Activated T-cell treated with anti-CD3 and anti-CD28 coated beads for 4 hours (primary cell): ENCODE measurements around the gene LCT.
"Not testable (repeated sequence)": the region's sequence is repeated elsewhere in the genome, so short reads cannot be mapped to it uniquely, and the experiment has no call there.

Source experiments
- DNase-seq: peaks from one replicate; pipeline ENCODE4 v3.0.0-alpha.2; 2020

The LCT gene

GRCh38 chr2:135831180-135831812 is 5.7 kb downstream of the LCT start:
- no peak for DNase-seq

DNA sequence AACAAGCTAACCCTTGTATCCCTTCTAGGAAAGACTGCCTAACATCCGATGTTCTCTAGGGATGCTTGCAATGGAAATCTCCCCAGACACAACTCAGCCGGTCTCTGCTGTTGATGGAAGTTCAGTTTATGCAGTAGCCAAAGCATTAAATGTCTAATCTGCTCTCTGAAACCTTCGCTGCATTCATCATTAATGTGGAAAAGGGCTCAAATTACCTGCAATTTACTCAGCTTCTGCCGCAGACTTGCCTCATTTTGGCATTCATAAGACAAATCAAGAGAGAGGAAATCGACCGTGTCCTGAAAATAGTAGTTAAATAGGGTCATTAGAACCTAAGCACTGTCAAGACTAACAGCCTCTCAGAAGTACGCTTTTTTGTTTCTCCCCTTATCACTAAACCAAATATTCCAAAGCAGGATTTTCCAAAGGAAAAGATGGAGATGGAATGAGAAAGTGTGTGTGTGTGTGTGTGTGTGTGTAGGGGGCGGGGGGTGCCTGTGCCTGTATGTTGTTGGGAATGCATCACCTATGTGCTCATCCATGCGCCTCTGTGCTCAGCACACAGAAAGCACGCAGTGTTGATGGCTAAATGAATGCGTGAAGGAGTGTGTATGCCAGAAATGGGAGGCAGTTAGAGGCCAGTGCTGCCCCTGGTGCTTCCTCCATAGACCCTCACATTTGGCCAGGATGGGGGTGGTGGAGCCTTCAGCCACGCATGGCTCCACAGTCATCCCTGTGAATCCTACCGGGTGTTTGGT is 7.4 kb downstream of the LCT start:
- no peak for DNase-seq

- DNase-seq = no peak
These were observed 10.4 kb downstream of the LCT start for GRCh38 chr2:135826544-135826943.

DNA sequence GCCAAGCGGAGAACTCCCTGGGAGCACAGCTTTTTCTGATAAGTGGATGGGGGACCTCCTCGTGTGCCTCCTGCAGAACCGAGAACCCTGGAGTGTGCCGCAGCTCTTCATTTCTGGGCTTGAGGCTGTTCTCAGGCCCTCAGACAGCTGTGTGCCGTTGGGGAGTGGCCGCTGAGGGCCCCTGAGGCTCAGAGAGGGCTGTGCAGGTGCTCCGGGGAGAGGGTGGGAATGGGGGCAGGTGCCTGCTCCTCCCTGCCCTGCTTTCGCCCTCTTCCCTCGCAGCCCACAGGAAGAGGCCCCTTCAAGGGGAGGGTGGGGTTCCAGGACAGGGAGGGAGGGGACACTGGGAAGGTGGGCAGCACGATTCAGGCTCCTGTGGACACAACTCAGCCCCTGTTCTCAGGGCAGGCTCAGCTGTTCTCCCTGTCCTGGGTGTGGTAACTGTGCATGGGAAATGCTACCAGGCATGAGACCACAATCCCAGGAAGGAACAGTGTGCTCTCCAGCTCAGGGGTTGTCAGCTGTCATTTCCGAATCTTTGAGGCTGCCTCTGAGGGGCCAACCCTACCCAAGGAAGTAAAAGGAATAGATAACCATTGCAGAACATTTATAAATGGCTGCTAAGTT is 11.3 kb downstream of the LCT start:
- DNase-seq = no peak

DNA sequence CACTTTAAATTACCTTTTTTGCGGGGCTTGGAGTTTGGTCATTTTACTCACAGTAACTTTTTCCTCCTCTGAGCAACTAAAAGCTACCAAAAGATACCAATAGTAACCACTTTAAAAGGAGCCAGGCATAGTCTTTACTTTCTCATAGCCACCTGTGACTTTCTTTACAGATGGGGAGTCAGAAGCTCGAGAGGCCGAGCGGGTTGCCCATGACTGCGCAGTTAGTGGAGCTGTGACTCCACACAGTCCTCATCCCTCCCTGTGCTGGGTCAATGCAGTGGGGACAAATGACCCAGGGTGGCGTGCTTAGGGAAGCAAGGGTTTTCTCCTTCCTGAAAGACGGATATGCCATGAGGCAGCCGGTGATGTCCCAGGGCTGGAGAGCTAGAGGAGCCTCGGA is 11.9 kb downstream of the LCT start:
- no peak for DNase-seq

DNA sequence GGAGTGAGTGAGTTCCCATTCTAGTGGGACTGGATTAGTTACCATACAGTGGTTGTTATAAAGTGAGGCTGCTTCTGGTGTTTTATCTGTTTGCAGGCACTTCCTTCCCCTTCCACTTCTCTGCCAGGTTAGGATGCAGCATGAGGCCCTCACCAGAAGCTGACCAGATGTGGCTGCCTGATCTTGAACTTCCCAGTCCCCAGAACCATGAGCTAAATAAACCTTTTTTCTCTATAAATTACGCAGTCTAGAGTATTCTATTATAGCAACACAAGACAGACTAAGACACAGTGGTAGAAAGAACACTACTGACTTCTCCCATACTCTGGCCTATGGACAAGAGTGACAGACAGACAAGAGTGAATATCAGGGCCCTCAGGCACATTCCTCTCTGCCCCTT is 14.1 kb downstream of the LCT start:
- DNase-seq = no peak

DNA sequence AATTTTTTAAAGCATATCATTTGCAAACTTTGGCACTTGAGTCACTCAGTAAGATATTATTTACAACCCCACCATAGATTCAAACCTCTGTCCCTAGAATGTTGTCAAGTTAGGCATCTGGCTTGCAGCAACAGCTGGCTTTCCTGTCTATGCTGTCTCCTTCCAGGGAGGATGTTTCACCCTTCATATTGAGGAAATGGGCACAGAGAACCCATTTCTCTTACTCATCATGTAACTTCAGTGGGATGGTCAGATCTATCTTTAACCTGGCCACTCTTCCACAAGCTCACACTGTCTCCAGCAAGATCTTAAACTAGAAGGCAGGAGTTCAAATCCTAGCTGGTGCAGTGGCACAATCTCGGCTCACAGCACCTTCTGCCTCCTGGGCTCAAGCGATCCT is 15.8 kb downstream of the LCT start:
- DNase-seq = no peak

DNA sequence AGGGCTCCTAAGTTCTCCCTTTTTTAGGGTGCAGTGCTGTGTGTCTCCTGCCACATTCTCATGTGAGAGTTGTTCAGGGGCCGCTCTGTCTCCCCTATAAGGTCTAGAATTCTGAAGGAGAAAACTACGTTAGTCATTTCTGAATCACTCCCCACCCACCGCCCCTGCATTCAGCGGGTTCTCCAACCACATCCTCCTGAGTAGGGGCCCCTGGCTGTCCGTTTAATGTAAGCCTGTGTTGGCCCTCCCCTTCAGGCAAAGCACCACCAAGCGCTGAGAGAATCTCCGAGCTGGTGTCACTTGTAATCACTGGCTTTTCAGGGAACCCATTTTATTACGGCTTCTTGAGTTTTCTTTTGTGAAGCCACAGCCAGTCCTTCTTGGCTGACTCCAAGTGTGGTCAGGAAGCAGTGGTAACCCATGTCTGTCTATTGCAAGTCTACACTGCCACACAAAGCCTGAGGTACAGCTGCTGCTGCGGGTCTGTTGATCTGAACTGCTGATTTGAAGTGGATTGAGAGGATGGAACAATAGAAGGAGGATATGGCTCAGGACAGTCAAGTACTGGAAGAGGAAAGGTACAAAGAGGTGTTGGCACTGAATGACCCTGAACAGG is 16.9 kb downstream of the LCT start:
- peak; percentile 69 for DNase-seq

- no peak for DNase-seq
These were observed 17.9 kb downstream of the LCT start for GRCh38 chr2:135818937-135819610.

- no peak for DNase-seq
These were observed 19.0 kb downstream of the LCT start for GRCh38 chr2:135817951-135818350.

- no peak for DNase-seq
These were observed 19.5 kb downstream of the LCT start for GRCh38 chr2:135817466-135817865.

DNA sequence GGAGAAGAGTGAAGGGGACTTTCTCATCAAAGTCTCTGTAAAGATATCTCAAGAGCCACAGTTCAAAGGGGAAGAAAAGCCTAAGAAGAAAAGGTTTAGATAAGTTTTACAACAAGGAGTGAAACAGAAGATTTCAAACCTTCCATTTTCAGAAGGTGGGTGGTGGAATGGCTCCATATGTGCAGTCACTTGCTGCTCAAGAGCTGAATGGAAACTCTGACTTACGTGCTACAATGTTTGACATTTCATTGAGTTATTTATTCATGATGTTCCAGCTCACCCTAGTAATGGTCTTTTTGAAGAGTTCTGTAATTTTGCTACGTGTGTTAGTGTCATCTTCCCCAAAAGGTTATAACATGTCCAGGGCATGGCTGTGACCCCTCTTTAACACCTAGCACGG is 21.7 kb downstream of the LCT start:
- DNase-seq = no peak

DNA sequence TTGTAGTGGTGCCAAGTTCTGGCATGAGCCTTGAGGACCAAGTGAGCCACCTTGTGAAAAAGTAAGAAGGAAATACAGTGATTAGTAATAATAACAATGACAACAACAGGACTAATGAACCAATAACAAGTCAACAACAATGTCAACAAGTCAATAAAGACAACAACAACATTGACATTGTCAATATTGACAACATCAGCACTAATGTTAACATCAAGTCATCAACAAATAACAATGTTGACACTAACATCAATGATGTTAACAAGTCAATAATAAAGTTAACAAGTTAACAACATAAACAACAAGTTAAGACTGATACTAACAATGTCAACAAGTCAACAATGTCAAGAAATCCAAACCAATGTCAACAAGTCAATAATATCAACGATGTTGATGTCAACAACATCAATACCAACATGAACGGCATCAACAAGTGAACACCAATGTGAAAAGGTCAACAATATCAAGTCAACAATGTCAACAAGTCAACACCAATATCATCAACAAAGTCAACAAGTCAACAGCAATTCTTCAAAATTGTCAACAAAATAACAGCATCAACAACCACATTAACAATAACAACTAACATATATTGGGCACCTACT is 24.0 kb downstream of the LCT start:
- DNase-seq = no peak

- DNase-seq = not testable (repeated sequence)
These were observed 29.1 kb downstream of the LCT start for GRCh38 chr2:135807874-135808273.

DNA sequence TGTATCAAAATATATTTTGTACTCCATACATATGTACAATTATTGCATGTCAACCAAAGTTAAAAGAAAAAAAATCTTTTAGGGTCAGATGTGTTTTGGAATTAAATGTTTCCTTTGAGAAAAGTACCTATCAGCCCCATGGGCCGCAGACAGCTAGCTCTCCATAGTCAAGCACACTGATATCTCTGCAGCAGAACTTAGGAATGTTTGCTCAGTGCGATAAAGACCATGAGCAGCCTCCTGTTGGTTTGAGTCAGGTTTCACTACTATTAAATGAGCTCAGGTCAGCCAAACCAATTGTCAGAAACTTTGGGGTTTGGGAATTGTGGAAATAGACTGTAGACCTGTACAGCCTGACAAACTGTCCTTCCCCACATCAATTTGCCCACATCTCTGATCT is 33.7 kb downstream of the LCT start:
- DNase-seq = no peak

- DNase-seq = no peak
These were observed 34.6 kb downstream of the LCT start for GRCh38 chr2:135802350-135802749.

- no peak for DNase-seq
These were observed 36.2 kb downstream of the LCT start for GRCh38 chr2:135800513-135801460.

GRCh38 chr2:135799738-135800137 is 37.2 kb downstream of the LCT start:
- DNase-seq = no peak

- DNase-seq = no peak
These were observed 38.2 kb downstream of the LCT start for GRCh38 chr2:135798762-135799161.

- DNase-seq = no peak
These were observed 38.7 kb downstream of the LCT start for GRCh38 chr2:135798275-135798705.

DNA sequence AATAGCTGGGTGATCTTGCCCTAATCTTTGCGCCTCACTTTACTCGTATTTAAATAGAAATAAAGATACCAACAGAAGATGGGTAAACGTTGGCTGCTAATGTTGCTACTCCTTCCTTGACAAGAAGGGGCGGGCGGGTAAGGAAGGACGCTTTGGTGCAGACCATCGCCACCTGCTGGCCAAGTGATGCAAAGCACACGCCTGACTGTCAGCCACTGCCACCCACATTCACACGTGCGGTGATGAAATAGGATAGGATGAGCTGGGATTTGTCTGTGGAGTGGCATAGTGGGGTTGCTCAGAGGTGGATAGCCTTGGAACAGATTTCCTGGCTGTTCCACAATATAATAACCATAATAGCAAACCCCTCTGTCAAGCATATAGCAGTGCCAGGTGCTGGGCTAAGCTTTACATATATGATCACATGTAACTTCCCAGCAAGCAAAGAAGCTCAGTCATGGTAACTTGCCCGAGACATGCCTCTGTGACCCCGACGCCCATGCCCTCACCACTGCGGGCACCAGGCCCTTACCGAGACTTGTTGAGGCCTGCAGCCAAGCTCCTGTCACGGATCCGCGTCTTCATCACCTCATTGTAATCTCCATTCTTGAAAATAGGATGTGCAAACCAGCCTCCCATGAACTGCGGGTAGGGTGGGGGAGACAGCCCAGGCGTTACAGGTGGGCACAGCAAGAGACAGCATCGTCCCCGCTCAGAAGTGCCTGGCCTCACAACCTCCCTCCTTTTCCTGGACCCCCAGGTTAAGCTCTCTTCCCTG is 39.3 kb downstream of the LCT start:
- DNase-seq = peak; percentile 74
